ENCODE measurements around the gene FAM180B. TPM values are rescaled to one million over a fixed set of nuclear protein-coding genes. Genes with fewer than 3 reads are reported as not detected.

Gene FAM180B
- total RNA-seq, 2 experiments from 2014 or later: 0.15 TPM; not detected in 1

Other genes starting within 250 kb of the FAM180B start
- not detected for gene MYBPC3, start 234.0 kb upstream of the FAM180B start, total RNA-seq
- not detected for gene SPI1, start 208.1 kb upstream of the FAM180B start, total RNA-seq
- gene SLC39A13, start 178.1 kb upstream of the FAM180B start, total RNA-seq: 10 to 100 TPM; 23.6 to 24.2 TPM
- 100 to 1,000 TPM; 111 to 112 TPM for gene PSMC3, start 160.2 kb upstream of the FAM180B start, total RNA-seq
- gene RAPSN, start 137.5 kb upstream of the FAM180B start, total RNA-seq: under 1 TPM; 0.30 to 0.65 TPM
- gene CELF1, start 33.5 kb upstream of the FAM180B start, total RNA-seq: 100 to 1,000 TPM; 104 to 105 TPM
- 10 to 100 TPM; 42.3 to 45.2 TPM for gene PTPMT1, start 21.1 kb upstream of the FAM180B start, total RNA-seq
- gene KBTBD4, start 7.7 kb upstream of the FAM180B start, total RNA-seq: 10 to 100 TPM; 18.1 to 18.2 TPM
- gene NDUFS3, start 7.6 kb upstream of the FAM180B start, total RNA-seq: 10 to 100 TPM; 95.6 to 99.9 TPM
- gene C1QTNF4, start 7.7 kb downstream of the FAM180B start, total RNA-seq: under 1 TPM; 0.25 to 0.68 TPM
- gene MTCH2, start 55.9 kb downstream of the FAM180B start, total RNA-seq: 10 to 100 TPM; 87.8 to 91.7 TPM
- 1 to 10 TPM; 5.9 to 7.7 TPM for gene AGBL2, start 128.7 kb downstream of the FAM180B start, total RNA-seq
- gene FNBP4, start 180.7 kb downstream of the FAM180B start, total RNA-seq: 100 to 1,000 TPM; 123 to 136 TPM